GM12892 (cell line): ENCODE data around the gene MPZL1.

Experiments
- POLR2A ChIP-seq: IDR thresholded peaks from 2 replicates; pipeline ENCODE4 v1.6.1; 2011; ENCODE audit warnings: low read depth, low read length, control low read depth
- POLR2AphosphoS5 ChIP-seq: IDR thresholded peaks from 2 replicates; pipeline ENCODE4 v1.6.1; 2011; ENCODE audit warnings: low read depth, low read length, control low read depth

- no peak for TF ChIP-seq POLR2A
- TF ChIP-seq POLR2AphosphoS5 = no peak
Measured at GRCh38 chr1:167757433-167758309, 35.9 kb downstream of the MPZL1 start.
